Muscle of leg (tissue), 9 donors: ENCODE measurements around the gene AKT1S1. TPM values are rescaled to one million over a fixed set of nuclear protein-coding genes. Genes with fewer than 3 reads are reported as not detected.

ENCODE experiments used
- polyA plus RNA-seq, 8 donors: library from polyadenylated mRNA; unstranded; fragments of 120-200 nt; gene quantifications; one replicate each; pipeline versions ENCODE4 v1.2.1 to v1.2.3, GENCODE V29; 2013; ENCODE audit warnings: inconsistent platforms in 1 of 8, low replicate concordance in 1 of 8; ENCODE audit not compliant: insufficient read length in 8 of 8, insufficient read depth in 1 of 8
- total RNA-seq: library from RNA; stranded (reverse); fragments of 120-200 nt; gene quantifications from one replicate; pipeline ENCODE4 v1.2.4, GENCODE V29; 2013

The AKT1S1 gene
- total and polyA plus RNA-seq, 9 donors: 6.7 to 42.3 (median 40.1) TPM

Other genes with a start within 250 kb of the AKT1S1 start
- 15.3 TPM for gene RRAS, start 237.2 kb downstream of the AKT1S1 start, total RNA-seq
- gene RRAS, start 237.2 kb downstream of the AKT1S1 start, polyA plus RNA-seq: 10 to 100 TPM; 26.7 to 36.4 (median 31.6) TPM
- 6.8 TPM for gene SCAF1, start 235.1 kb downstream of the AKT1S1 start, total RNA-seq
- 10 to 100 TPM; 25.6 to 36.9 (median 33.5) TPM for gene SCAF1, start 235.1 kb downstream of the AKT1S1 start, polyA plus RNA-seq
- gene IRF3, start 211.5 kb downstream of the AKT1S1 start, total RNA-seq: 34.5 TPM
- gene IRF3, start 211.5 kb downstream of the AKT1S1 start, polyA plus RNA-seq: 10 to 100 TPM; 29.2 to 47.9 (median 39.4) TPM
- gene BCL2L12, start 211.4 kb downstream of the AKT1S1 start, total RNA-seq: 10.9 TPM
- 10 to 100 TPM; 26.6 to 39.6 (median 31.2) TPM for gene BCL2L12, start 211.4 kb downstream of the AKT1S1 start, polyA plus RNA-seq
- 228 TPM for gene PRMT1, start 200.1 kb downstream of the AKT1S1 start, total RNA-seq
- 100 to 1,000 TPM; 186 to 229 (median 205) TPM for gene PRMT1, start 200.1 kb downstream of the AKT1S1 start, polyA plus RNA-seq
- gene ADM5, start 187.8 kb downstream of the AKT1S1 start, total RNA-seq: 0.89 TPM
- gene ADM5, start 187.8 kb downstream of the AKT1S1 start, polyA plus RNA-seq: 1 to 10 TPM in 6 of 8 donors, under 1 TPM in 2; 0.63 to 1.8 (median 1.2) TPM
- 5.4 TPM for gene CPT1C, start 186.2 kb downstream of the AKT1S1 start, total RNA-seq
- 10 to 100 TPM in 7 of 8 donors, 1 to 10 TPM in 1; 8.1 to 16.0 (median 11.6) TPM for gene CPT1C, start 186.2 kb downstream of the AKT1S1 start, polyA plus RNA-seq
- gene TSKS, start 114.0 kb downstream of the AKT1S1 start, total RNA-seq: 0.84 TPM
- gene TSKS, start 114.0 kb downstream of the AKT1S1 start, polyA plus RNA-seq: 1 to 10 TPM in 2 of 8 donors, under 1 TPM in 6; 0.24 to 1.8 (median 0.67) TPM
- gene AP2A1, start 110.4 kb downstream of the AKT1S1 start, total RNA-seq: 31.3 TPM
- gene AP2A1, start 110.4 kb downstream of the AKT1S1 start, polyA plus RNA-seq: 10 to 100 TPM; 52.9 to 76.9 (median 65.2) TPM
- 14.6 TPM for gene FUZ, start 64.1 kb downstream of the AKT1S1 start, total RNA-seq
- gene FUZ, start 64.1 kb downstream of the AKT1S1 start, polyA plus RNA-seq: 10 to 100 TPM; 15.8 to 23.8 (median 17.9) TPM
- 9.6 TPM for gene MED25, start 59.1 kb downstream of the AKT1S1 start, total RNA-seq
- 10 to 100 TPM; 24.9 to 41.0 (median 34.5) TPM for gene MED25, start 59.1 kb downstream of the AKT1S1 start, polyA plus RNA-seq
- 140 TPM for gene PTOV1, start 26.2 kb downstream of the AKT1S1 start, total RNA-seq
- gene PTOV1, start 26.2 kb downstream of the AKT1S1 start, polyA plus RNA-seq: 100 to 1,000 TPM; 173 to 239 (median 224) TPM
- gene PNKP, start 9.8 kb downstream of the AKT1S1 start, total RNA-seq: 20.7 TPM
- gene PNKP, start 9.8 kb downstream of the AKT1S1 start, polyA plus RNA-seq: 10 to 100 TPM; 20.2 to 41.7 (median 33.8) TPM
- gene TBC1D17, start 347 bp upstream of the AKT1S1 start, total RNA-seq: 5.1 TPM
- gene TBC1D17, start 347 bp upstream of the AKT1S1 start, polyA plus RNA-seq: 10 to 100 TPM; 28.8 to 41.7 (median 37.9) TPM
- 0.53 TPM for gene IL4I1, start 19.5 kb upstream of the AKT1S1 start, total RNA-seq
- 1 to 10 TPM in 5 of 8 donors, under 1 TPM in 3; 0.58 to 1.2 (median 1.0) TPM for gene IL4I1, start 19.5 kb upstream of the AKT1S1 start, polyA plus RNA-seq
- 9.0 TPM for gene ATF5, start 51.9 kb upstream of the AKT1S1 start, total RNA-seq
- gene ATF5, start 51.9 kb upstream of the AKT1S1 start, polyA plus RNA-seq: 10 to 100 TPM; 18.7 to 37.1 (median 27.3) TPM
- 37.6 TPM for gene NUP62, start 52.1 kb upstream of the AKT1S1 start, total RNA-seq
- gene NUP62, start 52.1 kb upstream of the AKT1S1 start, polyA plus RNA-seq: 10 to 100 TPM; 47.8 to 61.9 (median 52.8) TPM
- 1.2 TPM for gene SIGLEC11, start 83.8 kb upstream of the AKT1S1 start, total RNA-seq
- gene SIGLEC11, start 83.8 kb upstream of the AKT1S1 start, polyA plus RNA-seq: 1 to 10 TPM in 2 of 8 donors, under 1 TPM in 6; 0.57 to 1.4 (median 0.79) TPM
- gene VRK3, start 148.0 kb upstream of the AKT1S1 start, total RNA-seq: 18.8 TPM
- 10 to 100 TPM; 17.5 to 24.6 (median 18.6) TPM for gene VRK3, start 148.0 kb upstream of the AKT1S1 start, polyA plus RNA-seq
- gene ZNF473, start 148.7 kb upstream of the AKT1S1 start, total RNA-seq: 8.2 TPM
- gene ZNF473, start 148.7 kb upstream of the AKT1S1 start, polyA plus RNA-seq: 1 to 10 TPM; 5.4 to 8.6 (median 7.1) TPM